ENCODE measurements around the gene SIN3A. TPM values are rescaled to one million over a fixed set of nuclear protein-coding genes. Genes with fewer than 3 reads are reported as not detected.

SIN3A gene
- total RNA-seq, 4 donors from 2014 or later, result 47.1 to 68.8 (median 49.6) TPM

GRCh38 chr15:75371486-75371885, 80.0 kb downstream of the SIN3A start:
- WGBS, 2 donors, result 61 to 71% methylated on average over 1 of the region's 1 CpG
- TF ChIP-seq CTCF (IDR thresholded peaks at IDR 0.05) (no peak), POLR2A (IDR thresholded peaks at IDR 0.05) (no peak)
- no peak overlapping the region for H3K4me3 ChIP-seq (ENCODE audit: low read depth, poor library complexity, severe bottlenecking)
- intact Hi-C loops (cut with DNase I; ENCODE audit: low total_unique reads), result no loop called here
- no peak for DNase-seq (ENCODE audit: low spot score in 2 of 2)

- H3K4me3 ChIP-seq (ENCODE audit: low read depth, poor library complexity, severe bottlenecking), result no peak overlapping the region
- intact Hi-C loops (cut with DNase I; ENCODE audit: low total_unique reads), result loop anchor here (10.0 kb wide), 1 partner anchor 285 kb away; no protein-coding TSS in a partner anchor
- no peak for TF ChIP-seq POLR2A (IDR thresholded peaks at IDR 0.05)
- TF ChIP-seq CTCF (IDR thresholded peaks at IDR 0.05), result no peak
- 94 to 98% methylated on average over 7 of the region's 7 CpGs for WGBS, 2 donors
- DNase-seq (ENCODE audit: low spot score in 2 of 2), result peak in 1 of 2 donors; percentile 63
These were observed 81.5 kb downstream of the SIN3A start for GRCh38 chr15:75369897-75370581.

GRCh38 chr15:75368689-75369239, 82.7 kb downstream of the SIN3A start:
- TF ChIP-seq POLR2A (IDR thresholded peaks at IDR 0.05) (no peak), CTCF (IDR thresholded peaks at IDR 0.05) (no peak)
- WGBS, 2 donors, result 2 to 4% methylated on average over 23 of the region's 23 CpGs
- intact Hi-C loops (cut with DNase I; ENCODE audit: low total_unique reads), result loop anchor here (10.0 kb wide), 1 partner anchor 286 kb away; no protein-coding TSS in a partner anchor
- peak overlapping the region; percentile 75 for H3K4me3 ChIP-seq (ENCODE audit: low read depth, poor library complexity, severe bottlenecking)
- no peak for DNase-seq (ENCODE audit: low spot score in 2 of 2)

GRCh38 chr15:75367913-75368688, 83.4 kb downstream of the SIN3A start, which contains the start of gene MAN2C1:
Gene MAN2C1 (minus strand): TSS chr15:75368607. CDS start chr15:75368583, 24 bp downstream.
- TF ChIP-seq POLR2A (IDR thresholded peaks at IDR 0.05) (peak in 1 of 2 donors; percentile 67), CTCF (IDR thresholded peaks at IDR 0.05) (no peak)
- peak within 1 kb of the TSS; percentile 75 for H3K4me3 ChIP-seq (ENCODE audit: low read depth, poor library complexity, severe bottlenecking)
- 0% methylated on average over 42 of the region's 67 CpGs for WGBS, 2 donors
- intact Hi-C loops (cut with DNase I; ENCODE audit: low total_unique reads), result loop anchor here (10.0 kb wide), 1 partner anchor 287 kb away; no protein-coding TSS in a partner anchor
- DNase-seq (ENCODE audit: low spot score in 2 of 2), result peak; percentile 94 to 99

- intact Hi-C loops (cut with DNase I; ENCODE audit: low total_unique reads), result loop anchor here (10.0 kb wide), 1 partner anchor 287 kb away; no protein-coding TSS in a partner anchor
- TF ChIP-seq POLR2A (IDR thresholded peaks at IDR 0.05), result no peak
- TF ChIP-seq CTCF (IDR thresholded peaks at IDR 0.05), result peak in 1 of 3 donors; percentile 35
- DNase-seq (ENCODE audit: low spot score in 2 of 2), result peak in 1 of 2 donors; percentile 77
- H3K4me3 ChIP-seq (ENCODE audit: low read depth, poor library complexity, severe bottlenecking), result no peak overlapping the region
- WGBS, 2 donors, result 30 to 31% methylated on average over 7 of the region's 7 CpGs
These were observed 84.0 kb downstream of the SIN3A start for GRCh38 chr15:75367406-75367912.

Data from lower leg skin (tissue), 4 donors.